NCI-H2171 (cell line): Measurements from ENCODE around the gene RBM26.
A peak's percentile ranks its signal among the peaks of the same experiment; 100 is the strongest.

Source experiments
- DNase-seq: peaks from one replicate; lab custom pipeline; 2025; lab: John Stamatoyannopoulos, UW

Gene RBM26

GRCh38 chr13:79405831-79406596 is at the start of gene RBM26:
Gene RBM26 (minus strand): TSS chr13:79406255. CDS start chr13:79405774, 481 bp downstream.
- DNase-seq = peak; percentile 85

DNA sequence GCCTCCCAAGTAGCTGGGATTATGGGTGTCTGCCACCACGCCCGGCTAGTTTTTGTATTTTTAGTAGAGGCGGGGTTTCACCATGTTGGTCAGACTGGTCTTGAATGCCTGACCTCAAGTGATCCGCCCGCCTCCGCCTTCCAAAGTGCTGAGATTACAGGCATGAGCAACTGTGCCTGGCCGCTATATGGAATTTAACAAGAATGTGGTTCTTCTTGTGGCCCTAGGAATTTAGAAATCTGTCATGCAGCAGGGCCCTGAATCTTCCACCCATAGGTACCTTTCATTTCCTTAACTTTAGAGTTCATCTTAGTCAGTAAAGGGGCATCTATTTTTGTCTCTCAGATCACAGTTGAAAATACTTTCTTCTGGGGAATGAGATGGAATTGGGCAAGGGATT is 49.3 kb upstream of the RBM26 start:
- DNase-seq = no peak

DNA sequence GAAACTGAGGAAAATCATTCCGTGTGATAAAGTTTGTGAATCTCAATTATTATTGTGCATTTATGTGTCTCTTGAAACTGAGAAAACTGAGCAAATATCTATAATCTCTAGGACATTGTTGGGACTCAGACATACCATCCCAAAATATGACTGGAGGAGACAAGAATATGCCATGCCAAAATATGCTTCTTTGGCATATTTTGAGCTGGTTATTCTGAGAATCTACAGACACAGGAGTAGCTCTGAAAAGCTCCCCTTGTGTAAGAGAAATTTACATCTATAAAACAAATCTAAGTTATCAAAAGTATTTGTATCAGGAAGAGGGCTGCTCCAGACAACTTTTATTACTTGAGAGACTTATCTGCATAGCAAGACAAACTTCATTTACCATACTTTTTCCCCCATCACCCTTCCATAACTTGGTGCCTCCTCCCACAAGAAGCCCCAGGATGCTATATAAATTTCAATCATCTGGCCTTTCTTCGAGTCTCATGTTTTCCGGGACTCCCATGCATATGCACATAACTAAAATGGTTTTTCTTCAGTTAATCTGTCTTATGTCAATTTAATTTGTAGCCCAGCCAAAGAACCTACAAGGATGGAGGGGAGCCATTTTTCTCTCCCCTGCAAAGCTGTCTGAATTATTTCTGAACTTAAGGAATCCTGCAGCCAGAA is 46.3 kb upstream of the RBM26 start:
- DNase-seq = no peak

DNA sequence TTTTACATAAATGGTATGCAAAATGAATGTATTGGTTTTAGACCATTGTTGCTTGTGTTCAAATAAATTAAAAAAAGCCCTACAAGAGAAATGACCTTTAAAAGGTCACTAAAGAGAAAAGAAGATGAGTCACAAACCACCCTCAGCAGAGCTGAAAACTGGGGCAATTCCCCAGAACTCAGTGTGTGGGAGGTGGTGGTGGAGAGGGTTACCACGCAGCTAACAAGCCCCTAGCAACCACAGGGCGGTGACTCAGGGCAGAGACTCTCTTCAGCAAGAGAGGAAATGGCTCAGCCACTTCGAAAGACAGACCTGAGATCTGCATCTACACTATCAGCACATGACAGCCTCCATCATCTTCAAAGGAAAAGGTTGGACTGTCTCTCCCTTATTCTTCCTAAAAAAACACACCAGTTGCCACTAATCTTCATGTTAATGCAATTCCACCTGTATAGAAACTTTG is 45.5 kb upstream of the RBM26 start:
- no peak for DNase-seq

- no peak for DNase-seq
These were observed 44.1 kb upstream of the RBM26 start for GRCh38 chr13:79450110-79450509.

GRCh38 chr13:79448413-79448812 is 42.4 kb upstream of the RBM26 start:
- DNase-seq = no peak

- no peak for DNase-seq
These were observed 41.7 kb upstream of the RBM26 start for GRCh38 chr13:79447741-79448140.

- DNase-seq = no peak
These were observed 41.1 kb upstream of the RBM26 start for GRCh38 chr13:79447141-79447540.

GRCh38 chr13:79445968-79446645 is 40.1 kb upstream of the RBM26 start:
- no peak for DNase-seq

- no peak for DNase-seq
These were observed 36.7 kb upstream of the RBM26 start for GRCh38 chr13:79442706-79443105.

GRCh38 chr13:79442221-79442620 is 36.2 kb upstream of the RBM26 start:
- no peak for DNase-seq

DNA sequence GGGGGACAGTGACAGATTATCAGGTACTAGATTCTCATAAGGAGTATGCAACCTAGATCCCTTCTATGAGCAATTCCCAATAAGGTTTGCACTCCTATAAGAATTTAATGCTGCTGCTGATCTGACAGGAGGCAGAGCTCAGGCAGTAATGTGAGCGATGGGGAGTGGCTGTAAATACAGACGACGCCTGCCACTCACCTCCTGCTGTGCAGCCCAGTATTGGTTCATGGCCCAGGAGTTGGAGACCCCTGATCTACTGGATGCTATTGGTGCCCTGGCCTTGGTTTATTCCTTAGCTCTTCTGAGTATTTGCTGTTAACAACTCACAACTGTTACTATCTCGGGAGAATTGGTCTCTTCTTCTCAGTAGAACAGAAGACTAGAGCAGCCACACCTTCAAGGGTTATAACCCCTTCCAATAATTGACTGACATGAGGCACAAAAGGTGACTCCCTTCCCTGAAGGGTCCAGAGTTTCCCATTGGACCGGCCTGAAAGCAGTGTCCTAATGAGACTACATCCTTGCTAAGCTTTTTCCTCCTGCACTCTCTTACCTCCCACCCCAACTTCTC is 35.0 kb upstream of the RBM26 start:
- no peak for DNase-seq

DNA sequence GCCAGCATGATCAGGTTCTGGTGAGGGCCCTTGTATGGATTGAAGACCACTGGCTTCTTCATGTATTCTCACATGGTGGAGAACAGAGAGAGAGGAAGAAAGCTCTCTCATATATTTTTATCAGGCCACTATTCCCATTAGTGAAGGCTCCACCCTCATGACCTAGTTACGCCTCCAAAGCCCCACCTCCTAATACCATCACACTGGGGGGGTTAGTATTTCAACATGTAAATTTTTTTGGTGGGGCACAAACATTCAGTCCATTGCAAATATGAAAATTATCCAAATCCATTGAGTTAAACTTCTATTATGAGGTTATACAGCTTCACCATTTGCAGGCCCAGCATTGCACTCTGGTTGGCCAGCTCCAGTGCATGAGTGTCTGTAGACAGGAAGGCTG is 33.2 kb upstream of the RBM26 start:
- no peak for DNase-seq

- no peak for DNase-seq
These were observed 29.5 kb upstream of the RBM26 start for GRCh38 chr13:79435561-79435990.

- peak; percentile 10 for DNase-seq
These were observed 28.5 kb upstream of the RBM26 start for GRCh38 chr13:79434556-79434955.

- DNase-seq = no peak
These were observed 26.9 kb upstream of the RBM26 start for GRCh38 chr13:79432992-79433391.

GRCh38 chr13:79432086-79432485 is 26.0 kb upstream of the RBM26 start:
- DNase-seq = no peak

GRCh38 chr13:79429309-79429708 is 23.3 kb upstream of the RBM26 start:
- DNase-seq = no peak

- no peak for DNase-seq
These were observed 21.8 kb upstream of the RBM26 start for GRCh38 chr13:79427883-79428282.

DNA sequence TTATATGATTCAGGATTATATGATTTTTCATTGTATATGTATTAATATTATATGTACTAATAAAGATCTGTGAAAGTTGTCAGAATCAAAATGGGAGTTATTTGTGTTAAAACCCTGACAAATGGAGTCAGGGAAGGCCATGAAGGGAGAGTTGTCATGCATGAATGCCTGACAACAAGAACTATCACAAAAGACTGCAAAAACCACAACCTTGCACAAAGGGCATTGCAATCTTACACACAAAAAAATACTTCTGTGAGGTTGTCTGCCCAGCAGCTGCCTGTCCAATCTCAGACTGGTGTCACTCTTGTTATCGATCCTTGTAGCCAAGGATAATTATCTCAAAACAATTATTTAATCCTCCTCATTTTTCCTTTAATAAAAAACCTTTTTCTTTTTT is 21.2 kb upstream of the RBM26 start:
- no peak for DNase-seq

- peak; percentile 19 for DNase-seq
These were observed 18.0 kb upstream of the RBM26 start for GRCh38 chr13:79423801-79424642.

- no peak for DNase-seq
These were observed 17.3 kb upstream of the RBM26 start for GRCh38 chr13:79423340-79423739.
